Renal pelvis (tissue), 4 donors: ENCODE results near the gene TBC1D22A. TPM values are rescaled to one million over a fixed set of nuclear protein-coding genes. Genes with fewer than 3 reads are reported as not detected.

Experiments
- DNase-seq: peaks from one replicate; pipeline ENCODE4 v3.0.0-alpha.2; 2013
- polyA plus RNA-seq, 3 donors: library from polyadenylated mRNA; unstranded; fragments of 120-200 nt; gene quantifications; one replicate each; pipeline ENCODE4 v1.2.1, GENCODE V29; 2013; ENCODE audit not compliant: insufficient read length in 3 of 3

The TBC1D22A gene
- polyA plus RNA-seq, 3 donors, result 16.9 to 19.2 (median 19.1) TPM

GRCh38 chr22:46791201-46791731 is 28.8 kb downstream of the TBC1D22A start:
- DNase-seq, result no peak

GRCh38 chr22:46792061-46792796 is 29.8 kb downstream of the TBC1D22A start:
- no peak for DNase-seq

GRCh38 chr22:46792841-46793261 is 30.4 kb downstream of the TBC1D22A start:
- no peak for DNase-seq

GRCh38 chr22:46793497-46793896 is 31.0 kb downstream of the TBC1D22A start:
- no peak for DNase-seq

- no peak for DNase-seq
Measured at GRCh38 chr22:46794067-46794466, 31.6 kb downstream of the TBC1D22A start.

- no peak for DNase-seq
Measured at GRCh38 chr22:46794491-46794890, 32.0 kb downstream of the TBC1D22A start.

- DNase-seq, result no peak
Measured at GRCh38 chr22:46795140-46795539, 32.7 kb downstream of the TBC1D22A start.

GRCh38 chr22:46795845-46796565 is 33.6 kb downstream of the TBC1D22A start:
- no peak for DNase-seq

- DNase-seq, result no peak
Measured at GRCh38 chr22:46796566-46797195, 34.2 kb downstream of the TBC1D22A start.

GRCh38 chr22:46797355-46797754 is 34.9 kb downstream of the TBC1D22A start:
- DNase-seq, result peak; percentile 58

- no peak for DNase-seq
Measured at GRCh38 chr22:46798041-46798365, 35.6 kb downstream of the TBC1D22A start.

GRCh38 chr22:46798366-46799350 is 36.2 kb downstream of the TBC1D22A start:
- peak; percentile 66 for DNase-seq

- no peak for DNase-seq
Measured at GRCh38 chr22:46799626-46800025, 37.2 kb downstream of the TBC1D22A start.

GRCh38 chr22:46800102-46800857 is 37.8 kb downstream of the TBC1D22A start:
- no peak for DNase-seq

GRCh38 chr22:46801331-46801811 is 38.9 kb downstream of the TBC1D22A start:
- no peak for DNase-seq

- no peak for DNase-seq
Measured at GRCh38 chr22:46801826-46802607, 39.6 kb downstream of the TBC1D22A start.

- DNase-seq, result no peak
Measured at GRCh38 chr22:46802608-46803027, 40.2 kb downstream of the TBC1D22A start.

GRCh38 chr22:46803031-46803880 is 40.8 kb downstream of the TBC1D22A start:
- no peak for DNase-seq

GRCh38 chr22:46803936-46804335 is 41.5 kb downstream of the TBC1D22A start:
- DNase-seq, result no peak
